HEK293 (cell line): ENCODE results near the gene NCR3LG1.

ENCODE experiments used
- CTCF ChIA-PET: fragments of 350-600 bp; formaldehyde crosslinking; extraction: SDS; loops from one replicate; lab custom pipeline; 2021; ENCODE audit warnings: antibody characterized with exemption; lab: Yijun Ruan, JAX
- POLR2A ChIA-PET: fragments of 300-600 bp; formaldehyde crosslinking; extraction: SDS; loops from one replicate; lab custom pipeline; 2020; ENCODE audit warnings: antibody characterized with exemption, inconsistent platforms; lab: Yijun Ruan, JAX
- H3K27ac ChIP-seq: fragments of 200-500 bp; sonication (Bioruptor generic); 2 replicates; pipeline ENCODE4 v1.5.1; 2014; ENCODE audit warnings: low read depth, low read length, control low read depth, inconsistent platforms; ENCODE audit errors: extremely low read depth
- H3K36me3 ChIP-seq, 2 experiments: fragments of 200-500 bp in 1 of 2; sonication (Bioruptor generic) in 1 of 2; 1 replicate in 1 of 2; 2 replicates in 1 of 2; pipeline ENCODE4 v1.5.1; 2014 to 2017; ENCODE audit warnings: inconsistent platforms in 2 of 2, low read length in 2 of 2; ENCODE audit not compliant: control insufficient read depth in 2 of 2, insufficient read depth in 1 of 2
- H3K4me1 ChIP-seq: fragments of 200-500 bp; sonication (Bioruptor generic); 2 replicates; pipeline ENCODE4 v1.5.1; 2014; ENCODE audit warnings: mild to moderate bottlenecking, low read length, inconsistent platforms; ENCODE audit not compliant: control insufficient read depth, insufficient read depth
- H3K4me3 ChIP-seq: 2 replicates; pipeline ENCODE4 v1.5.1; 2011; ENCODE audit warnings: low read depth, mild to moderate bottlenecking, control low read depth, low read length, moderate library complexity
- H3K9me3 ChIP-seq: fragments of 200-500 bp; sonication (Bioruptor generic); 2 replicates; pipeline ENCODE4 v1.5.1; 2014; ENCODE audit warnings: low read depth, low read length, inconsistent platforms; ENCODE audit not compliant: control insufficient read depth, insufficient read depth
- MZF1 ChIP-seq: fragments of 450-650 bp; formaldehyde crosslinking; IDR thresholded peaks from 2 replicates; pipeline ENCODE4 v1.5.1; 2017; ENCODE audit warnings: missing biosample characterization, missing genetic modification characterization, borderline replicate concordance
- OVOL3 ChIP-seq: fragments of 450-650 bp; formaldehyde crosslinking; IDR thresholded peaks from 2 replicates; pipeline ENCODE4 v1.5.1; 2016; ENCODE audit warnings: missing biosample characterization, missing genetic modification characterization
- WT1 ChIP-seq: fragments of 450-650 bp; formaldehyde crosslinking; IDR thresholded peaks from 2 replicates; pipeline ENCODE4 v1.5.1; 2016; ENCODE audit warnings: missing biosample characterization, missing genetic modification characterization
- ZBTB1 ChIP-seq: fragments of 450-650 bp; formaldehyde crosslinking; IDR thresholded peaks from 2 replicates; pipeline ENCODE4 v1.5.1; 2016; ENCODE audit warnings: missing biosample characterization, missing genetic modification characterization
- ZNF157 ChIP-seq: fragments of 450-650 bp; formaldehyde crosslinking; IDR thresholded peaks from 2 replicates; pipeline ENCODE4 v1.5.1; 2016; ENCODE audit warnings: missing biosample characterization, missing genetic modification characterization
- ZNF211 ChIP-seq: fragments of 450-650 bp; formaldehyde crosslinking; IDR thresholded peaks from 2 replicates; pipeline ENCODE4 v1.5.1; 2016; ENCODE audit warnings: low read depth, missing biosample characterization, missing genetic modification characterization
- ZNF23 ChIP-seq: fragments of 450-650 bp; formaldehyde crosslinking; IDR thresholded peaks from 2 replicates; pipeline ENCODE4 v1.5.1; 2016; ENCODE audit warnings: missing biosample characterization, missing genetic modification characterization, borderline replicate concordance
- ZNF311 ChIP-seq: fragments of 450-650 bp; formaldehyde crosslinking; IDR thresholded peaks from 2 replicates; pipeline ENCODE4 v1.5.1; 2017; ENCODE audit warnings: missing biosample characterization, missing genetic modification characterization, borderline replicate concordance
- ZNF350 ChIP-seq: fragments of 450-650 bp; formaldehyde crosslinking; IDR thresholded peaks from 2 replicates; pipeline ENCODE4 v1.5.0; 2017; ENCODE audit warnings: missing biosample characterization, mild to moderate bottlenecking, missing genetic modification characterization
- ZNF48 ChIP-seq: fragments of 450-650 bp; formaldehyde crosslinking; IDR thresholded peaks from 2 replicates; pipeline ENCODE4 v1.5.1; 2016; ENCODE audit warnings: missing biosample characterization, missing genetic modification characterization
- ZNF610 ChIP-seq: fragments of 450-650 bp; formaldehyde crosslinking; IDR thresholded peaks from 2 replicates; pipeline ENCODE4 v1.5.1; 2016; ENCODE audit warnings: missing biosample characterization, missing genetic modification characterization, borderline replicate concordance
- ZXDB ChIP-seq: fragments of 450-650 bp; formaldehyde crosslinking; IDR thresholded peaks from 2 replicates; pipeline ENCODE4 v1.5.1; 2016; ENCODE audit warnings: missing biosample characterization, missing genetic modification characterization
- TF ChIP-seq, protein P1 (sequence below): fragments of 450-650 bp; formaldehyde crosslinking; IDR thresholded peaks from 2 replicates; pipeline ENCODE4 v1.5.1; 2016; ENCODE audit warnings: missing biosample characterization, missing genetic modification characterization
- TF ChIP-seq, protein P2 (sequence below): fragments of 450-650 bp; formaldehyde crosslinking; IDR thresholded peaks from 2 replicates; pipeline ENCODE4 v1.5.1; 2016; ENCODE audit warnings: missing biosample characterization, missing genetic modification characterization
- TF ChIP-seq, protein P3 (sequence below): sonication (generic); formaldehyde crosslinking; IDR thresholded peaks from 2 replicates; pipeline ENCODE4 v1.8.1; 2022; ENCODE audit warnings: mild to moderate bottlenecking, moderate library complexity, missing genetic modification reagents
- TF ChIP-seq, protein P4 (sequence below): fragments of 450-650 bp; formaldehyde crosslinking; IDR thresholded peaks from 2 replicates; pipeline ENCODE4 v1.5.1; 2016; ENCODE audit warnings: missing biosample characterization, missing genetic modification characterization

NCR3LG1 gene

DNA sequence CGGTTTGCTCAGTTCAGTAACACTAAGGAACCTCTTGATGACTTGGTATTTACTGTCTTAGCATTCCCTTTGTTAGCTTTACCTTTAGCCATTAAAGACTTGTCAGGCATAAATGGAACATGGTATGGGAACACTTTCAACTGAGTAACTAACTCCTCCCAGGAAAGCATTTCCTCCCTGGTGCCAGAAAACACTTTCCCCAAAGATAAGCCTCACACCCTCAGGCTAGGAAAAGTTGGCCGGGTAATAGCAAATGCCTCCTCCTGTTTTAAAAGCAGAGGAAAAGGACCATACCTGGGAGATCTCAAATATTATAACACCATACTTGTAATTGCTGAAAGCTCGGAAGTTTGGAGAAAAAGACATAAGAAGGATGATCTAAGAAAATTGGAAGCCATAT, 24.9 kb downstream of the NCR3LG1 start:
- no peak overlapping the region for H3K4me3 ChIP-seq
- ChIA-PET POLR2A (no interaction called here), CTCF (interaction anchor here (0.9 kb wide), 1 partner anchor 10 kb away, joined by 3 read pairs; no protein-coding TSS in a partner anchor)
- H3K36me3 ChIP-seq: peaks cover 0 to 85% of the 10 kb centered on the region in 2 experiments; a peak in 2 of 3 replicates
- no peaks in the 10 kb centered on the region for H3K4me1 ChIP-seq
- H3K9me3 ChIP-seq: no peaks in the 10 kb centered on the region
- no peak for TF ChIP-seq ZNF23 (tag by site-specific recombination)
- TF ChIP-seq, protein P1, sequence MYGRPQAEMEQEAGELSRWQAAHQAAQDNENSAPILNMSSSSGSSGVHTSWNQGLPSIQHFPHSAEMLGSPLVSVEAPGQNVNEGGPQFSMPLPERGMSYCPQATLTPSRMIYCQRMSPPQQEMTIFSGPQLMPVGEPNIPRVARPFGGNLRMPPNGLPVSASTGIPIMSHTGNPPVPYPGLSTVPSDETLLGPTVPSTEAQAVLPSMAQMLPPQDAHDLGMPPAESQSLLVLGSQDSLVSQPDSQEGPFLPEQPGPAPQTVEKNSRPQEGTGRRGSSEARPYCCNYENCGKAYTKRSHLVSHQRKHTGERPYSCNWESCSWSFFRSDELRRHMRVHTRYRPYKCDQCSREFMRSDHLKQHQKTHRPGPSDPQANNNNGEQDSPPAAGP (tag by site-specific recombination): no peak
- TF ChIP-seq OVOL3 (tag by site-specific recombination): no peak
- no peak for TF ChIP-seq MZF1
- TF ChIP-seq, protein P2, sequence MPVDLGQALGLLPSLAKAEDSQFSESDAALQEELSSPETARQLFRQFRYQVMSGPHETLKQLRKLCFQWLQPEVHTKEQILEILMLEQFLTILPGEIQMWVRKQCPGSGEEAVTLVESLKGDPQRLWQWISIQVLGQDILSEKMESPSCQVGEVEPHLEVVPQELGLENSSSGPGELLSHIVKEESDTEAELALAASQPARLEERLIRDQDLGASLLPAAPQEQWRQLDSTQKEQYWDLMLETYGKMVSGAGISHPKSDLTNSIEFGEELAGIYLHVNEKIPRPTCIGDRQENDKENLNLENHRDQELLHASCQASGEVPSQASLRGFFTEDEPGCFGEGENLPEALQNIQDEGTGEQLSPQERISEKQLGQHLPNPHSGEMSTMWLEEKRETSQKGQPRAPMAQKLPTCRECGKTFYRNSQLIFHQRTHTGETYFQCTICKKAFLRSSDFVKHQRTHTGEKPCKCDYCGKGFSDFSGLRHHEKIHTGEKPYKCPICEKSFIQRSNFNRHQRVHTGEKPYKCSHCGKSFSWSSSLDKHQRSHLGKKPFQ (tag by site-specific recombination): no peak
- H3K27ac ChIP-seq: no peak overlapping the region

DNA sequence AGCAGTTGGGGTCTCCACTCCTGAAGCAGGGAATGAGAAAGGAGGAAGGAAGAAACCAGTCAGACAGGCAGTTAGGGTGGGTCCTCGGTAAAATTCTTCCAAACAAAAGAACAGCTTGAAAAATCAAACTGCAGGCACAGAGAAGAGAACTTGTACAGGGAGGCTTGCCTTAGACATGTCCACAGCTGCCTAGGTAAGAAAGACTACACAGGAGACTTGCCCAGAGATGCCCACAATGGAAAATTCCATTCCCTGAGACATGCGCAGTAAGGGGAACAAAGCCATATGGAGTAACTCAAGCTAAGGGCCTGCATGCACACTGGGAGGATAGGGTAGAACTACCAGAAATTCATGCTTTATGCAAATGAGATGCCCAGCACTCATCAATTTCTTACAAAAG, 27.1 kb downstream of the NCR3LG1 start:
- TF ChIP-seq ZNF311 (no peak), ZNF48 (tag by site-specific recombination) (no peak), OVOL3 (tag by site-specific recombination) (no peak), ZNF610 (tag by site-specific recombination) (no peak)
- TF ChIP-seq, protein P3, sequence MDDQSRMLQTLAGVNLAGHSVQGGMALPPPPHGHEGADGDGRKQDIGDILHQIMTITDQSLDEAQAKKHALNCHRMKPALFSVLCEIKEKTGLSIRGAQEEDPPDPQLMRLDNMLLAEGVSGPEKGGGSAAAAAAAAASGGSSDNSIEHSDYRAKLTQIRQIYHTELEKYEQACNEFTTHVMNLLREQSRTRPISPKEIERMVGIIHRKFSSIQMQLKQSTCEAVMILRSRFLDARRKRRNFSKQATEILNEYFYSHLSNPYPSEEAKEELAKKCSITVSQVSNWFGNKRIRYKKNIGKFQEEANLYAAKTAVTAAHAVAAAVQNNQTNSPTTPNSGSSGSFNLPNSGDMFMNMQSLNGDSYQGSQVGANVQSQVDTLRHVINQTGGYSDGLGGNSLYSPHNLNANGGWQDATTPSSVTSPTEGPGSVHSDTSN (CRISPR knock-in tag): no peak
- TF ChIP-seq, protein P4, sequence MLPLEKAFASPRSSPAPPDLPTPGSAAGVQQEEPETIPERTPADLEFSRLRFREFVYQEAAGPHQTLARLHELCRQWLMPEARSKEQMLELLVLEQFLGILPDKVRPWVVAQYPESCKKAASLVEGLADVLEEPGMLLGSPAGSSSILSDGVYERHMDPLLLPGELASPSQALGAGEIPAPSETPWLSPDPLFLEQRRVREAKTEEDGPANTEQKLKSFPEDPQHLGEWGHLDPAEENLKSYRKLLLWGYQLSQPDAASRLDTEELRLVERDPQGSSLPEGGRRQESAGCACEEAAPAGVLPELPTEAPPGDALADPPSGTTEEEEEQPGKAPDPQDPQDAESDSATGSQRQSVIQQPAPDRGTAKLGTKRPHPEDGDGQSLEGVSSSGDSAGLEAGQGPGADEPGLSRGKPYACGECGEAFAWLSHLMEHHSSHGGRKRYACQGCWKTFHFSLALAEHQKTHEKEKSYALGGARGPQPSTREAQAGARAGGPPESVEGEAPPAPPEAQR (tag by site-specific recombination): no peak
- CTCF ChIA-PET: interaction anchor here (0.6 to 12.3 kb wide), 5 partner anchors 8 to 150 kb away, joined by 3 to 318 read pairs (median 5); no protein-coding TSS in a partner anchor
- H3K27ac ChIP-seq: no peak overlapping the region
- H3K4me3 ChIP-seq: no peak overlapping the region
- POLR2A ChIA-PET: no interaction called here
- H3K4me1 ChIP-seq: no peaks in the 10 kb centered on the region
- peaks cover 0 to 66% of the 10 kb centered on the region in 2 experiments; a peak in 2 of 3 replicates for H3K36me3 ChIP-seq
- H3K9me3 ChIP-seq: no peaks in the 10 kb centered on the region

DNA sequence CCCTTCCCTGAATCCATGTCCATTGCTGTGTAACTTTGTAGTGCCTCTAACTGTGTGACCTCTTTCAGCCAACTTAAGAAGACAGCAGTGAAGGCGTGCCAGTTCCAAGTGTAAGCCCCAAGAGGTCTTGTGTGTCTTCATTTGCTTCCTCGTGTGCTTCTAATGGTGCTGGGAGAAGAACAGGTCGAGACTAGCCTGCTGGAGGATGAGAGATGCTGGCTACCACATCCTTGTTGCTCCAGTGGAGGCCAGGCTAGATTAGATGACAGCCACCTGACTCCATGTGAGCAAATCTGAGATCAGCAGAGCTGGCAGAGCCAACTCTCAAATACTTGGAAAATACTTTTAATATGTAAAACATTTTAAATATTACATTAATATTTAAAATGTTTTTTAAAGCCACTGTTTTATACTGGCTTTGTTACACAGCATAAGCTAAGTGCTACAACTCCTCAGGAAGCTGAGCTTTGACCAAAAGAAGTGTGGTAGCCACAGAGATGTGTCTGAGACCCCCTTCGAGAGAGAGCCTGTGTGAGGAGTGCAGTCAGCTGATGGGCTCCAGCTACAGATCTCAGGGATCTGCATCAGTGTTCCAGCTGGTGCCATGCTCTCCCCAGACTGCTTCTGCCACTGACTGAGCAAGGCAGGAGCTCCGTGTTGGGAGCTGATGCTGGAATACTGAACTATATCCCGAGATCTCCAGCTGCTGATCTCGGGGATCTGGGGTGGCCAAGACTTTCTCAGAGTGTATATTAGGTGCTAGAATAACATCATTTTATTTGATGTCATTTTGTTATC, 28.0 kb downstream of the NCR3LG1 start:
- H3K4me1 ChIP-seq: no peaks in the 10 kb centered on the region
- CTCF ChIA-PET: interaction anchor here (0.6 to 12.3 kb wide), 4 partner anchors 92 to 308 kb away, joined by 3 to 318 read pairs (median 12); no protein-coding TSS in a partner anchor
- no peak overlapping the region for H3K4me3 ChIP-seq
- POLR2A ChIA-PET: no interaction called here
- TF ChIP-seq ZXDB (tag by site-specific recombination): no peak
- no peak for TF ChIP-seq ZNF350 (tag by site-specific recombination)
- TF ChIP-seq ZBTB1 (tag by site-specific recombination): no peak
- TF ChIP-seq WT1 (tag by site-specific recombination): no peak
- TF ChIP-seq ZNF211 (tag by site-specific recombination): no peak
- no peak for TF ChIP-seq ZNF157
- TF ChIP-seq, all 188 proteins: peak for 0
- H3K27ac ChIP-seq: no peak overlapping the region
- peaks cover 0 to 57% of the 10 kb centered on the region in 2 experiments; a peak in 2 of 3 replicates for H3K36me3 ChIP-seq
- no peaks in the 10 kb centered on the region for H3K9me3 ChIP-seq
